SK-N-MC (cell line): ENCODE results near the gene DTX2.
"Not testable (repeated sequence)": the region's sequence is repeated elsewhere in the genome, so short reads cannot be mapped to it uniquely, and the experiment has no call there.

ENCODE experiments used
- EZH2 ChIP-seq: fragments of 200-600 bp; sonication (generic); IDR thresholded peaks from one replicate; pipeline ENCODE4 v1.6.1; 2017; ENCODE audit warnings: antibody characterized with exemption
- FOXP2 ChIP-seq: optimal IDR thresholded peaks from 2 replicates; pipeline ENCODE3; 2011; ENCODE audit warnings: mild to moderate bottlenecking, moderate library complexity; ENCODE audit not compliant: insufficient read depth; ENCODE audit errors: extremely low read length, control extremely low read depth
- POLR2AphosphoS5 ChIP-seq: IDR thresholded peaks from 2 replicates; pipeline ENCODE4 v1.6.1; 2012; ENCODE audit warnings: mild to moderate bottlenecking, low read depth, low read length, borderline replicate concordance

DNA sequence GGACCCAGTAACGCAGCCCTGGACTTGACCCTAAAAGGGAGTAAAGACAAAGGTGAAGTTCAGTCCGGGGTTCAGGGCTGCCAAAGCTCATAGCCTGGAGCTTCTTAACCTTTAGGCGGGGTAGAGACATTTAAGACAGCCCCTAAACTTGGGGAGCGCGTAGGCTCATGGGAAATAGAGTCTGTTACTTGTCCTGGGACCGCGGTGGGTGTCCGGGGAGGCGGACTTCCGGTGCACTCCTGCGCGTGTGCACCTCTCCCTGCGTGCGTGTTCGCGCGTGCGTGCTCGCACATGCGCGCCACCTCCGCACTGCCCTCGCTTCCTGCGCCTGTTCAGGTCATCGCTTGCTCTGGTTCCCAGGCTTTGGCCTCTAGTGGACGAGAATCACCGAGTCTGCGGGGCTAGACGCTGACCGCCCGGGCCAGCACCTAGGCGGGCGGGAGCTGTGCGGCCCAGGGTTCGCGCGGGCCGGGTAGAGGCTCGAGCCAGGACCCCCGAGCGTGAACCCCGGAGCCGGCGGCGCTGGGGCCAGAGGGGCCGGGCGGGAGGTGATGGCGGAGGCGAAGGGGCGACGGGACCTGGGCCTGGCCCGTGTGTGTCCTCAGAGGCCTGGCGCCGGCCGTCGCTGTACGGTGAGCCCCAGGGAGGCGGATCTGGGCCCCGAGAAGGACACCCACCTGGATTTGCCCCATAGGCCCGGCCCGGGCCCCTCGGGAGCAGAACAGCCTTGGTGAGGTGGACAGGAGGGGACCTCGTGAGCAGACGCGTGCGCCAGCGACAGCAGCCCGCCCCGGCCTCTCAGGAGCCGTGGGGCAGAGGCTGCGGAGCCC, 87.7 kb downstream of the DTX2 start:
- TF ChIP-seq EZH2, FOXP2: not testable (repeated sequence)
- TF ChIP-seq POLR2AphosphoS5 = peak; percentile 89
